Measurements from ENCODE around the gene COBLL1. TPM values are rescaled to one million over a fixed set of nuclear protein-coding genes. Genes with fewer than 3 reads are reported as not detected.

Gene COBLL1
- polyA plus RNA-seq, 1 donor (not counting 4 experiments of a cell fraction or from before 2014, with no cell fraction given) = 14.9 TPM

DNA sequence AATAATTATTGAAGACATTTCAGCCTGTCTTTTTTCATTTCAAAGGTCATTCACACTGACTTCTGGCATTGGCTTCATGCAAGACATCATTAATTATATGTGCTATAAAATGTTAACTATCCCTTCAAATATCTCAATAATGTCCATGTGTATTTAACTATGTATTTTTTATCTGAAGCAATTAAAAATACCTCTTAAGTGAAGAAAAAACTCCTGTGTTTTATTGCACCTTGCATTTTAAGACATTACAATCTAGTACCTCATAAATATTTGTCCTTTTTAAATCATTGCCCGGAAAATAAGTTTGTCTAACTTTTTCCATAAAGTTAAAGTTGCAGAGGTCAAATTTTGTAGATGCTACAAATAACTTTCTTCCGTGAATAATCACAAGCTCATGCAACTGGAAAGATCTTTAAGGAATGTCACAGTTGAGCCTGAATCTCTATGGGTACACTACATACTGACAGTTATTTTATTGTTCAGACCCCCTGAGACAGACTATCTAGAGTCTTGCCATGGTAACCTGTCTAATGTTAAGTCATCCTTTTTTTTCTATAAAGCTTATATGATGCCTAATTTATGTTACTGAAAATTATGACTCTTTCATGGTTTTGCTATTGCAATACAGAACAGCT is 38.4 kb upstream of the COBLL1 start:
- no peak overlapping the region for H3K9ac ChIP-seq (ENCODE audit: control insufficient read depth, extremely low read depth, insufficient read depth, low read length)
- no peak overlapping the region for H3K27ac ChIP-seq (ENCODE audit: control insufficient read depth, insufficient read depth, low read length)
- no peaks in the 10 kb centered on the region for H4K20me1 ChIP-seq (ENCODE audit: control insufficient read depth, extremely low read depth, insufficient read depth, low read length)
- no peak overlapping the region for H2AFZ ChIP-seq (ENCODE audit: control insufficient read depth, low read length)
- peaks cover 5% of the 10 kb centered on the region for H3K4me1 ChIP-seq (ENCODE audit: control insufficient read depth, extremely low read depth, insufficient read depth, low read length)
- FAIRE-seq (no peak), DNase-seq (ENCODE audit: low read depth, low spot score) (no peak)
- no peak for TF ChIP-seq EZH2 (IDR thresholded peaks at IDR 0.05; ENCODE audit: low read length)
- TF ChIP-seq, protein P1, sequence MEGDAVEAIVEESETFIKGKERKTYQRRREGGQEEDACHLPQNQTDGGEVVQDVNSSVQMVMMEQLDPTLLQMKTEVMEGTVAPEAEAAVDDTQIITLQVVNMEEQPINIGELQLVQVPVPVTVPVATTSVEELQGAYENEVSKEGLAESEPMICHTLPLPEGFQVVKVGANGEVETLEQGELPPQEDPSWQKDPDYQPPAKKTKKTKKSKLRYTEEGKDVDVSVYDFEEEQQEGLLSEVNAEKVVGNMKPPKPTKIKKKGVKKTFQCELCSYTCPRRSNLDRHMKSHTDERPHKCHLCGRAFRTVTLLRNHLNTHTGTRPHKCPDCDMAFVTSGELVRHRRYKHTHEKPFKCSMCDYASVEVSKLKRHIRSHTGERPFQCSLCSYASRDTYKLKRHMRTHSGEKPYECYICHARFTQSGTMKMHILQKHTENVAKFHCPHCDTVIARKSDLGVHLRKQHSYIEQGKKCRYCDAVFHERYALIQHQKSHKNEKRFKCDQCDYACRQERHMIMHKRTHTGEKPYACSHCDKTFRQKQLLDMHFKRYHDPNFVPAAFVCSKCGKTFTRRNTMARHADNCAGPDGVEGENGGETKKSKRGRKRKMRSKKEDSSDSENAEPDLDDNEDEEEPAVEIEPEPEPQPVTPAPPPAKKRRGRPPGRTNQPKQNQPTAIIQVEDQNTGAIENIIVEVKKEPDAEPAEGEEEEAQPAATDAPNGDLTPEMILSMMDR (optimal IDR thresholded peaks at IDR 0.05 in 1 of 3, IDR thresholded peaks at IDR 0.05 in 1 of 3, conservative IDR thresholded peaks at IDR 0.05 in 1 of 3; ENCODE audit: extremely low read depth in 1 of 3, insufficient read depth in 2 of 3, low read length in 3 of 3) = no peak
- H3K79me2 ChIP-seq (ENCODE audit: control insufficient read depth, insufficient read depth, low read length) = no peaks in the 10 kb centered on the region
- no peak overlapping the region for H3K4me2 ChIP-seq (ENCODE audit: control insufficient read depth, extremely low read depth, insufficient read depth, low read depth, low read length)
- H3K36me3 ChIP-seq (ENCODE audit: control insufficient read depth in 2 of 2, extremely low read depth in 1 of 2, insufficient read depth in 2 of 2, low read length in 2 of 2) = no peaks in the 10 kb centered on the region
- no peaks in the 10 kb centered on the region for H3K9me3 ChIP-seq (ENCODE audit: control insufficient read depth, low read depth, low read length)
- dilution Hi-C loops (cut with MboI; ENCODE audit: extremely low pct_ligation_motif_present, low sequenced_read_pairs) = no loop called here
- no peaks in the 10 kb centered on the region for H3K27me3 ChIP-seq (ENCODE audit: control insufficient read depth, extremely low read depth, insufficient read depth, low read length)
- no peak overlapping the region for H3K4me3 ChIP-seq (ENCODE audit: control insufficient read depth in 2 of 3, extremely low read depth in 1 of 3, insufficient read depth in 2 of 3, low read depth in 1 of 3, low read length in 3 of 3)
- no peaks in the 10 kb centered on the region for H3K9me1 ChIP-seq (ENCODE audit: control insufficient read depth, extremely low read depth, insufficient read depth, low read length)

DNA sequence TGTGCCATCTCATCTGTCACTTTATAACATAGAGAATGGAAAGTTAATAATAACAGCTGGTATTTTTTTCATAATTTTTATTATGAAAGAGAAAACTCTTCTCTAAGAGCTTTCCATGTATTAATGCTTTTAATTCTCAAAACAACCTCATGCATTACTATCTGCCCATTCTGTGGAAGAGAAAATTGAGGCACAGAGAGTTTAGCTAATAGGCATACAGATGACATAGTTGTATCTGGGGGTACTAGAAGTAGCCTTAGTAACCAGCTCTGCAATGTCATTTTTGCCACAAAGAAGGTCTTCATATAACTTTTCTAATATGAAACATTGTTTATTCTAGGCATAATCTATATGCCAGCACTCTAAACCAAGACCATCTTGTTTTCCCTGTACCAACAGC is 36.3 kb upstream of the COBLL1 start:
- no peak overlapping the region for H2AFZ ChIP-seq (ENCODE audit: control insufficient read depth, low read length)
- no peak for TF ChIP-seq EZH2 (IDR thresholded peaks at IDR 0.05; ENCODE audit: low read length)
- TF ChIP-seq, protein P1 (optimal IDR thresholded peaks at IDR 0.05 in 1 of 3, IDR thresholded peaks at IDR 0.05 in 1 of 3, conservative IDR thresholded peaks at IDR 0.05 in 1 of 3; ENCODE audit: extremely low read depth in 1 of 3, insufficient read depth in 2 of 3, low read length in 3 of 3) = no peak
- no peak overlapping the region for H3K9ac ChIP-seq (ENCODE audit: control insufficient read depth, extremely low read depth, insufficient read depth, low read length)
- DNase-seq (ENCODE audit: low read depth, low spot score) = no peak
- H3K4me1 ChIP-seq (ENCODE audit: control insufficient read depth, extremely low read depth, insufficient read depth, low read length) = peaks cover 13% of the 10 kb centered on the region
- H3K9me3 ChIP-seq (ENCODE audit: control insufficient read depth, low read depth, low read length) = no peaks in the 10 kb centered on the region
- H3K36me3 ChIP-seq (ENCODE audit: control insufficient read depth in 2 of 2, extremely low read depth in 1 of 2, insufficient read depth in 2 of 2, low read length in 2 of 2) = no peaks in the 10 kb centered on the region
- no peak for FAIRE-seq
- no peak overlapping the region for H3K4me3 ChIP-seq (ENCODE audit: control insufficient read depth in 2 of 3, extremely low read depth in 1 of 3, insufficient read depth in 2 of 3, low read depth in 1 of 3, low read length in 3 of 3)
- dilution Hi-C loops (cut with MboI; ENCODE audit: extremely low pct_ligation_motif_present, low sequenced_read_pairs) = no loop called here
- H3K4me2 ChIP-seq (ENCODE audit: control insufficient read depth, extremely low read depth, insufficient read depth, low read depth, low read length) = no peak overlapping the region
- no peaks in the 10 kb centered on the region for H3K79me2 ChIP-seq (ENCODE audit: control insufficient read depth, insufficient read depth, low read length)
- no peaks in the 10 kb centered on the region for H3K9me1 ChIP-seq (ENCODE audit: control insufficient read depth, extremely low read depth, insufficient read depth, low read length)
- no peaks in the 10 kb centered on the region for H3K27me3 ChIP-seq (ENCODE audit: control insufficient read depth, extremely low read depth, insufficient read depth, low read length)
- no peak overlapping the region for H3K27ac ChIP-seq (ENCODE audit: control insufficient read depth, insufficient read depth, low read length)
- no peaks in the 10 kb centered on the region for H4K20me1 ChIP-seq (ENCODE audit: control insufficient read depth, extremely low read depth, insufficient read depth, low read length)
